Eye (tissue), 1 donor: Measurements from ENCODE around the gene ARHGAP31.
"Not testable (repeated sequence)": the region's sequence is repeated elsewhere in the genome, so short reads cannot be mapped to it uniquely, and the experiment has no call there.

Source experiments
- DNase-seq: peaks from one replicate; pipeline ENCODE4 v3.0.0-alpha.2; 2015

The ARHGAP31 gene

DNA sequence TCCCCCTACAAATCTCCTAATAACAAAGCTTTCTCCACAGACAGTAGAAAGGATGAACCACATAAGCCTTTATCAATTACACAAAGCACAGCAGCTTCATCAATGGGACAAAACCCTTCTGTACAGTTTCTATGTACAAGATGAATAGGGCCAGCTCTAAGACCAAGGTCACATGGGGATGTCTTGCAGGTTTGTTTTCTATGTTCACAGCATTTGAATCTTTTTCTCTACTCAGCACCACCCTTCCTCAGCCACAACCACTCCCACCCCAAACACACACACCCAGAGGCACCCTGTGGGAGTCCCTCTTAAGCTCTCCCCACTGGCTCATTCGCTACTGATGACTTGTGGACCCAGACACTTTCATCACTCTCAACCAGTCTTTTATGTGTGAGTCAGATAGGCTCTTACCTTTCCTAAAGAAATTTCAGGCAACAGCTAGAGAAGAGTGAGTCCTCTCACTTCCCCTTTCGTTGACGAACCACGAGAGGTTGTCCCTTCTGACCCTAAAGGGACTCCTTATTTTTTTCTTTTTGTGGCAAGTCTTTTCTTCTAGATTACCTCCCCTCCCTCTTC is 57.9 kb downstream of the ARHGAP31 start:
- no peak for DNase-seq

DNA sequence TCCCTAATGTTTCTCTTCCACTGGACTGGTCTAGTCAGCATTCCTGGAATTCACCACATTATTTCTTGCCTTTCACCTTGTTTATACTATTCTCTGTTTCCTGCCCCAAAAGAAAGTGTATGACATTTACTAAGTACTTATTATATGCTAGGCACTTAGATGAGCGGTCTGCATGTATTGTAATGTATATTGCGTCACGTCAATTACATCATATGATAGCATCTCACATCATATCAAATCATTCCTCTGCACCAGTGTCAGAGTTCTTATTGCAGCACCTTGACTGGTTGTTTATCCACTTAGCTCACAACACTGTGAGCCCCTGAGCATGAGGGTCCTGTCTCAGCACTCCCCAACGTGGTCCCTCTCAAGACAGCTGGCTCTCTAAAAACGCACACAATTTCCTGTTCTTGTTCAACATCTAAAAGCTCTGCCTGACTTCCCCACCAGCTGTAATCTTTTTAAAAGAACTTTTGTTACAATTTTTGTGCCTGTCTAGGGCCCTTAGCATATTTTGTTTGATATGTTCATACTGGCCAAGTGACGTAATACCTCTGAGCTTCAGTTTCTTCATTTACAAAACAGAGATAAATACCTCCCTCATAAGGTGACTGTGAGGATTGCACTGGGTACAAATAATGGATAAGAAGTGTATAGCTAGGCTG is 58.8 kb downstream of the ARHGAP31 start:
- DNase-seq = peak; percentile 56

DNA sequence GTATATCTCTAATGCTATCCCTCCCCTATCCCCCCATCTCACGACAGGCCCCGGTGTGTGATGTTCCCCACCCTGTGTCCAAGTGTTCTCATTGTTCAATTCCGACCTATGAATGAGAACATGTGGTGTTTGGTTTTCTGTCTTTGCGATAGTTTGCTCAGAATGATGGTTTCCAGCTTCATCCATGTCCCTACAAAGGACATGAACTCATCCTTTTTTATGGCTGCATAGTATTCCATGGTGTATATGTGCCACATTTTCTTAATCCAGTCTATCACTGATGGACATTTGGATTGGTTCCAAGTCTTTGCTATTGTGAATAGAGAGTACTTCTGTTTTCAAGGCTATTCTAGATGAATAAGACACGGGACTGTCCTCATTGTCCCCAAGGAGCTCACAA is 61.4 kb downstream of the ARHGAP31 start:
- not testable (repeated sequence) for DNase-seq

DNA sequence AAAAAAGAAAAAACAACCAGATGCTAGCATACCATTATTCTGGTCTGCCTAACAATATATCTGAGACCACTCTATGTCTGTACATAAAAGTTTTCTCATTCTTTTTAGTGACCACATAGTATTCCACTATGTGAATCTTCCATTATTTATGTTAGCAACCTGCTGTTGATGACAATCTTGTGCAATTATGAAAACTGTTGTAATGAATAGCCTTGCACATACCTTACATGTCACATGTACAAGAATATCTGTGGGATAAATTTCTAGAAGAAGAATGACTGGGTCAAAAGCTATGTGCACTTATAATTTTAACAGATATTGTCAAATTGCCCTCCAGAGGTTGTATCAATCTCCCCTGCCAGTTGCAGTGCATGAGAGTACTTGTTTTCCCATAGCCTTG is 62.5 kb downstream of the ARHGAP31 start:
- DNase-seq = no peak

DNA sequence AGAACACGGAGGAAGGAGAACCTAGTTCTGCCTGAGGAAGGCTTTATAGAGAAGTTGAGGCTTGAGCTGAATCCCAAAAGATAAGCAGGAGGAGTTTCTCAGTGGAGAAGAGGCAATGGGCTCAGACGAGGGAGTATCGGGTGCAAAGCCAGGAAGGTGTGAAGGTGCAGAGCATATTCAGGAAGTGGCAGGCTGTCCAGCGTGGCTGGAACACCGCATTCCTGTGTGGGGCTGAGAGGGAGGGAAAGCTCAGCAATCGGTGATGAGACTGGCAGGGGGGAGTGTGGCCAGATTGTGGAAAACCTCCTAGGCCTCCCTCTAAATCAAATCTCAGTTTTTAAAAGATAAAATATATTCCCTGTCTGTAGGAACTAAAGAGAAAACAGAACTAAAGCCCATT is 63.0 kb downstream of the ARHGAP31 start:
- DNase-seq = no peak

DNA sequence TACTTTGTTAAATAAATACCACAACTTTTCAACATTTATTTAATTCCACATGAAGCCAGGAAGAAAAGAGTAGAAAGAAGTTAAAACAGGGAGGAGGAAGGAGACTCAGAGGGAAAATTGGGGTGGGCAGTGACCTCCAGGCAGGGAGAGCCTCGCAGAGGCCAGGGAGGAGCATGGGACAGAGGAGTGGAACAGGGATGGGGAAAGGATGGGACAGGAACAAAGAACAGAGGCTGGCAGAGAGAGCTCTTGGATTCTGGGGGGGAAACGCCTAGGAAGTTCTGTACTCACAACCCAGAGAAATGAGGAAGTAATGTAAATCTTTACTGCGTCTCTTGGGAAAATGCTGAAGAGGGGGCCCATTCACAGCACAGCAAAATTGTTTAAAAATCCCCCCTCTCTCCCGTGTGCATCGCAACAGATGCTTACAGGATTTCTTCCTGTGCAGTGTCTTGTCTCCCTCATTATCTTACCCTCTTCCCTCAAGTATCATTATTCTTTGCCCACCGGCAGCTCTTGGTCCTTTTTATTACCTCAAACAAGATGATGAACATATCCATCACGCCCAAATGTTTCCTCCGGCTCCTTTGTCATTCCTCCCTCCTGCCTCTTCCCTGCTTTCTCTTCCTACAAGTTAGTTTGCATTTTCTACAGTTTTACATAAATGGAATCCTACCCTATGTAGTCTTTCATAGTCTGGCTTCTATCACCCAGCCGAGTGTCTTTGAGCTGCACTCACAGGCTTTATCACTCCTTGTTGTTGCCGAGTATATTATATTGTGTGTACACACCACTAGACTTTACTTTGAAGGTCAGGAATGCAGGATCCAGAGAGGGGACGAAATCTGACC is 65.5 kb downstream of the ARHGAP31 start:
- DNase-seq = no peak

DNA sequence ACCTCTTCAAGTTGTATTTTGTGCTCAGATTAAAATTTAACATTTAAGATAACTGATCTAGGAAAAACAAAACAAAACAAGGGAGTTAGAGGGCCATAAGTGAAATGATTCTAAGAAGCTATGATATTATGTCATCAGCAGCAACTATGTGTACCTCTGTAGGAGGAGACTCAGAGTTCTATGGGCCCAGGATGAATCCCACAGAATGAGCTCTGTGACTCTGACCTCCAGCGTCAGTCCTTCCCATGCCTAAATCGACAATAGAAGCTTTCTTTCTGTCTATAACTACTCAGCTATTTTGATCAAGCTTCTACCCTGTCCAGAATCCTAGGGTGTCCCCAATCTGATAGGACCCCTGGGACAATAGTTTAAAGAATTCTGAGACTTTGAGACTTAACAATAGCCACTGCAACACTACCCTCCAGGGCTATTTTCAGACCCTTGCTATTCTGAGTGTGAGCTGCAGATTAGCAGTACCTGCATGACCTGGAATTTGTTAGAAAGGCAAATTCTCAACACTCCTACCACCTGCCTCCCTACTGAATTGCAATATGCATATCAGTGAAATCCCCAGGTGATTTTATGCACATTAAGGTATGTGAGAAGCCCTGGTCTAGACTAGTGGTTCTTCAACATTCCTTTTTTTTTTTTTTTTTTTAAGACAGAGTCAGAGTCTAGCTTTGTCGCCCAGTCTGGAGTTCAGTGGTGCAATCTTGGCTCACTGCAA is 66.7 kb downstream of the ARHGAP31 start:
- DNase-seq = no peak

DNA sequence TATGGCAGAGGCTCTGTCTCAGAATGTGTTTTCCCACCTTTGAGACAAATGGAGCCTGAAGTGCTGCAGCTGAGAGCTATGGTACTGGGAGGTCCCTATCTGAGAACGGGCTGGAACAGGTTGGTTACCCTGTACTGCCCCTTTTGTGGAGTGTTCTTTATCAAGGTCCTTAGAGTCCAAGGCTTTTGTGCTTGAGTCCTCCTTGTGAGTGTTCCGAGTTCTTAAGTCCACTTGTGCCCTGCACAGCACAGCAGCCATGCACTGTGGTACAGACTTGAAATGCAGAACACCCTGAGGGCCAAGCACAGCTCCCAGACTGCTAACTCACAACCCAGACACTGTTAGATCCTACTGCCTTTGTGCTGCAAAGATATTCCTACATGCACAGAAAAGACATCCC is 67.8 kb downstream of the ARHGAP31 start:
- no peak for DNase-seq

DNA sequence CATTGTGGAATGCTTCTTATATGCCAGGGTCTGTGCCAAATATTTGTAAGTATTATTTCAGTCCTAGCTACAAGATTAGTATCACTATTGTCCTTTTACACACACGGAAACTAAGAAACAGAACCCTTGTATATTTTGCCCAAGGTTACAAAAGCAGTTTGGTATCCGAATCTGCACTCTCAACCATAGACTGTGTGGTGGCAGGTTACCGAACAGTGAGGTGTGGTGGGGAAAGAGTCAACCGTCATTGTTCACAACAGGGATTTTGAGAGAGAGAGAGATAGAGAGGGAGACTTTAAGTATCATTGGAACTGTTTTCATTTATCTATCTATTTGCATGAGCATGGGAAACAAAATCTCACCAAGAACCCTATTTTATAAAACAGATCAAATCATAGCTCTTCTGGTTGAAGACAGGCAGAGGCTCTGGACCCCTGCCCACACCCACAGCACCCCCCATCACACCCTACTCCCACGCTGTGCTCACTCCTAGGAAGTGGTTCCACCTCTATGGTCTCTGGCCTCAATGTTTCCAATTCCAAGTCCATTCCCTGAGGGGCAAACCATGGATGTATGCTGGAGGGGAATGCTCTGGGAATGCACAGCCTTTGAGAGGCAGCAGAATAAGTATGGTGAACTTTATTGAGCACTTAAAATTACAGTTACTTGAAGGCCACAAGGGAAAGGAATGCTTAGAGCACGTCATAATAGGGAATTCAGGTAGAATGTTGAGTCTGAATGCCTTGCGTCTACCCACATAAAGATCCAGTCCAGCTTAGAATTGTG is 69.0 kb downstream of the ARHGAP31 start:
- no peak for DNase-seq

DNA sequence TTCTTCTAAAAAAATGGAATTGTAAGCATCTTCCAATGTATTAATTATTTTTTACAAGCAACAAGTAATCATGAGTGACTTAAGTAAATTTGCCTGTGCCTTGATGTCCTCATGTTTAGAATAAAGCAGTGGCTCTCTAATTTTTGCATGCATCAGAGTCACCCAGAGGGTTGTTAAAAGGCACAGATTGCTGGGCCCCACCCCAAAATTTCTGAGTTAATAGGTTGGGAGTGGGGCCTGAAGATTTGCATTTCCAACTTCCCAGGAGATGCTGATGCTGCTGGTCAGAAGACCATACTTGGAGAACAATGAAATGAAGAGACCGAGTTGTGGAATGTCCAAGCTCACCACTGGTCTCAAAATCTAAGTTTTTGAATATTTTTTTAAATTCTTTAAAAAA is 70.2 kb downstream of the ARHGAP31 start:
- no peak for DNase-seq

DNA sequence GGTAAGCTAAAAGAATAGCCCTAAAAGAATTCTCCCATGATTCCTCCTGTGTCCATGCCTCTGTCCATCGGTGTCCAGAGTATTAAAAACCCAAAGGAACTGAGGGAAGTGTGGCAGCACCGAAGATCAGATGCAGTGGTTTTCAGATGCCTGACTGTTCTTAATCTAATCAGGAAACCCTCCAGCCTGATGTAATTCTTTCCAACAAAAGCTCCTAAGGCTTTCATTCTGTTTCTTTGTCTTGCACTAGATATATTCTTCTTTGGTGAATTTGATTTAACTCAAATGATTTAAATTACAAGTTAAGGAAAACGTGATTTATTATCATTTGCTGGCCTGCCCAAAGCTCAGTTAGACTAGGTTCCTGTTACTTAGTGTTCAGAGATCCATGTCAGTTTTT is 71.2 kb downstream of the ARHGAP31 start:
- DNase-seq = no peak

DNA sequence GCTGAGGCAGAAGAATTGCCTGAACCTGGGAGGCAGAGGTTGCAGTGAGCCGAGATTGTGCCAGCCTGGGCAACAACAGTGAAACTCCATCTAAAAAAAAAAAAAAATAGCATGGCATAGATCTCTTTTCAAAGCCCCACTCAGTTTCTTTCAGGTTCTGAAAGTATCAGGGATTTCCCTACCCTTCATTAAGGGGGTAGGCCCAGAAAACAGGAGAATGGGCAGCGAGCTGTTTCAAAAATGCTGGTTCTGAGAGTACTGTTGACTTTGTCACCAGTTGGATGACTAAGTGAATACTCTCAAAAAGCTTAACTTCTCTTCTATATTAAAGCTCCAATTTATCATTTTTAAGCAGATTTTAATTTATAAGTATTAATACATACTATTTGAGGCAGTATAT is 72.8 kb downstream of the ARHGAP31 start:
- DNase-seq = no peak

DNA sequence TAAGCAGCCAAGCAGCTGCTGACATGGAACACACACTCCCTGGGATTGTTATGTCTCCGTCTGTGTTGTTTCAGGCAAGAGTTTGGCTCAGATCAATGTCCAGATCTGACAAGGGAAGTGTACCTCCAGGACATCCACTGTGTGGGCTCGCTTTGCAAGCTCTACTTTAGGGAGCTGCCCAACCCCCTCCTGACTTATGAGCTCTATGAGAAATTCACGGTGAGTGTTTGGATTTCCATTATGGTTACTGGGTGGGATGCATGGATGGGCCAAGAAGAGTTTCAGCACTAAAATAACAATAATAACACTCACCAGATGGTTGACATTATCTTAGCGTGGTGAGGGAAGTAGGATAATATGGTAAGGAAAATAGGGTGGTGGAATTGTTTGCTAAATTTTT is 74.1 kb downstream of the ARHGAP31 start:
- DNase-seq = peak; percentile 56

DNA sequence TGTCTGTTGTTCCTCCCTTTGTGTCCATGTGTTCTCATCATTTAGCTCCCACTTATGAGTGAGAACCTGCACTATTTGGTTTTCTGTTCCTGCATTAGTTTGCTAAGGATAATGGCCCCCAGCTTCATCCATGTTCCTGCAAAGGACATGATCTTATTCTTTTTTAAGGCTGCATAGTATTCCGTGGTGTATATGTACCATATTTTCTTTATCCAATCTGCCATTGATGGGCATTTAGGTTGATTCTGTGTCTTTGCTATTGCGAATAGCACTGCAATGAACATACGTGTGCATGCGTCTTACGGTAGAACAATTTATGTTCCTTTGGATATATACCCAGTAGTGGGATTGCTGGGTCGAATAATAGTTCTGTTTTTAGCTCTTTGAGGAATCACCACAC is 77.6 kb downstream of the ARHGAP31 start:
- not testable (repeated sequence) for DNase-seq

DNA sequence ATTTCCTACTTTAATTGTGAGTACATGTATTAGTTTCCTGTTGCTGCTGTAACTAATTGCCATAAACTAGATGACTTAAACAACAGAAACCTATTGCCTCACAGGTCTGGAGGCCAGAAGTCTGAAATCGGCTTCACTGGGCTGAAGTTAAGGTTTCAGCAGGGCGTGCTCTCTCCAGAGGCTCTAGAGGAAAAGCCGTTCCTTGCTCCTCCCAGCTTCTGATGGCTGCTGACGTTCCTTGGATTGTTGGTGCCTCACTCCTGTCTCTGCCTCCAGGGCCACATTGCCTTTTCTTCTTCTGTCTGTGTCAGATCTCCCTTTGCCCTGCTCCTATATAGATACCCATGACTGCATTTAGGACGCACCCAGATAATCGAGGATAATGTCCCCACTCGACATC is 80.9 kb downstream of the ARHGAP31 start:
- DNase-seq = no peak

DNA sequence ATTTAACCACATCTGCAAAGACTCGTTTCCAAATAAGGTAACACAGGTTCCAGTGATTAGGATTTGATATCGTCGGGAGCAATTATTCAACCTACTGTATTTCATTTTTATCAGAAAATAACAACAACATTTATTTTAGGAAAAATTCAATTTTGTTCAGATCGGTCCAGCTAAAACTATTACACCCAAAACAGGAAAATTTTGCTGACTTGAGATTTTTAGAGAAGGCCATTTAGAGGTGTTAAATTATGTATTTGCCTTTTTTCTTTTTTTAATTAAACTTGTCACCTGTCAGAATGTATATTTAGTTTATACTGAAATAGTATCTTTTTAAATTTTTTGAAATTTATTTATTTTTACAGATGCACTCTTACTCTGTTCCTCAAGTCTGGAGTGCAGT is 81.3 kb downstream of the ARHGAP31 start:
- DNase-seq = no peak

DNA sequence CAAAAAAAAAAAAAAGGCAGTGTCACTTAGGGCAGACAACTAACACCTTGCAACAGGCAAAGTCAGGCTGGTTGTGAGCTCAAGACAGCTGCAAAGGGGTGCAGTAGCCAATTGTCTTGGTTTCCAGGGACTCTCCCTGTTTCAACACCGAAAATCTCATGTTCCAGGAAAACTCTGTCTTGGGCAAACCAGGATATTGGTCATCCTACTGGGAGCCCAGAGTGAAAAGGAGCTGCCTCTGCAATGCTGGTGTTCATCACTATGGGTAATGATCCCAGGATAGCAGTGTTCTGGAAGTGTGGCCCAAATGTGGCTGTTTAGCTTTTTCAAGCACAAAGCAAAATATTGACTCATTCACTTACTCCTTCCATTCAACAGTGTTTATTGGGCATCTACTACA is 82.6 kb downstream of the ARHGAP31 start:
- DNase-seq = no peak

DNA sequence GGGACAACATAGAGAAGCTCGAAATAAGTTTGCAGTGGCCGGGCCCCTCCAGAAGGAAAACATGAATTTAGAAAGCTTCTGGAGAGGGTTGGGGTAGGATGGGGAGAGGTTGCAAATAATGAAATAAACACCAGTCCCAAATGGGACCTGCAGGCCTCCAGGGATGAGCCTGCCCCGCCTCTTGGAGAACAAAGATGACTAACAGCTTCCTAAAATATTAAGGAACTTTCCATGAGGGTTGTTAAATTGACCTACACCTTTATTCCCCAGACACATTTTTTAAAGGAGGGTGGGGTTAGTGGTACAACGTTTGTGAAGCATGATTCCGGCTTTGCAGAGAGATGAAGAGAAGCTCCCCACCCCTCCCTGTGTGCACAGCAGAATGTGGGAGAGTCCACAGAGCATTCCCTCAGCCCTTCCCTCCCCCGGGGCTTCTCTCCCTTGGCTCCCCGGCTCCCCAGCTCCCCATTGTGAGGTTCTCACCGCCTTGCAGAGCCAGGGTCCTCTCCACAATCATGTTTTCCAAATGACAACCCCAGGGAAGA is 84.1 kb downstream of the ARHGAP31 start:
- DNase-seq = no peak

DNA sequence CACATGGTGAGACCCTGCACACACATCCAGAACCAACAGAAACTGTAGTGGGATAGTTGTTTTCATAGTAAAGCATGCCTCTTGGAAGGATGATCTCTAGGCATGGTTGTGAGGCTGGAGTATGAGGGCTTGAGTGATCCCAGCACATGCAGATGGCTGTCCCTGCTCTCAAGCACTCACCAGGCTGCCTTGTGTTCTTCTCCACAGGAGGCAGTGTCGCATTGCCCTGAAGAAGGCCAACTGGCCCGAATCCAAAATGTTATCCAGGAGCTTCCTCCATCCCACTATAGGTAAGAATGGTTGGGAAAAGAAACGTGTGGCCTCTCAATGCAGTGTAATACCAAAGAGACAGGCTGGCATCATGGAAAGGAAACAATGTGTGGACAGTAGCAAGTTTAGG is 86.5 kb downstream of the ARHGAP31 start:
- no peak for DNase-seq

DNA sequence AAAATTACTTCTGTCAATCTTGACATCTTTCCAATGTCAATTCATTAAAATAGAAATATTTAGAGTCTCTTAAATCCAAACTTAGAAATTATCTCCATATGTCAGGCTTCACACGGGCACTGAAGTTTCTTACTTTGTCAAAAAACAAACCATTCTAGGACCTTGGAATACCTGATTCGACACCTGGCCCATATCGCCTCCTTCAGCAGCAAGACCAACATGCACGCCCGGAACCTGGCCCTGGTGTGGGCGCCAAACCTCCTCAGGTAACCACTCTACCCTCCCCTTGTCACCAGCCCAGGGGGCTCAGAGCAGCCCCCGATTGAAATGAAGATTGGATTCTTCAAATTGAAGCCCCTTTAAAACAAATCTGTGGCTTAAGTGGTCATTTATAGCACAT is 88.0 kb downstream of the ARHGAP31 start:
- no peak for DNase-seq

DNA sequence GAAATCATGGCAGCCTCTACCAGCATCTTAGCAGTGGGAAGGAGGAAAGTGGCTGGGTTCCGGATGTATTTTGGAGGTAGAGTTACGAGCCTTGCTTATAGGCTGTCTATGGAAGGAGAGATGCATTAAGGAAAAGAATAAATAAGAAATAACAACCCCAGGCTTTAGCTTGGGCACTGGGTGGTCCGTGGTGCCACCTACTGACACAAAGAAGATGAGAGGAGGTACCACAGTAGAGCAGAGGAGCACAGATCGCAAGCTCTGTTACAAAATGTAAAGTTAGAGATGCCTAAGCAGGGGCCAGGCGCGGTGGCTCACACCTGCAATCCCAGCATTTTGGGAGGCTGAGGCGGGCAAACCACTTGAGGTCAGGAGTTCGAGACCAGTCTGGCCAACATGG is 94.4 kb downstream of the ARHGAP31 start:
- DNase-seq = no peak

DNA sequence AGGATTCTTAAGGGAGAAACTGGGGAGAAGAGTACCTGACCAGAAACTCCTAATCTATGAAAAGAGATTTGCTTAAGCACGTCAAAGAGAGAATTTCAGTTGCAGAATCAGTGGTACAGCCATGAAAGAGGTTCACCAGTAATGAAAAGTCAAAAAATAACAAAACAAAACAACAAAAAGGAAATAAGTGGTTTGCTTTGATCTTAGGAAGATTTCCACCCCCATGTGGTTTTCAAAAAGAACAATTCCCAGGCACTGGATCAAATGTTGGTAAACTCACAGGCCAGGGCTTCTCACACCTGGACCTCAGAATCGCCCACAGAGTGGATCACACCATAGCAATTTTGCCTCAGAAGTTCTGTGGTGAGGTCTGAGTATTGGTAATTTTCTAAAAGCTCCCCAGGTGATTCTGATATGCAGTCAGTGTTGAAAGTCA is 101.8 kb downstream of the ARHGAP31 start:
- no peak for DNase-seq
